Memory B cell (primary cell): ENCODE measurements around the gene IGF2BP3.

Source experiments
- ATAC-seq: fragments of 150-1000 bp; cut with Tn5 transposase; 2 replicates; pipeline ENCODE4 v1.10.0; 2021; ENCODE audit warnings: low read depth, mild to moderate bottlenecking, moderate library complexity
- DNase-seq, 2 donors: peaks; one replicate each; pipeline ENCODE4 v3.0.0; 2022; ENCODE audit warnings: low spot score in 2 of 2
- H3K27ac Mint-ChIP-seq: one replicate; pipeline ENCODE4 v1.8.0; 2022; ENCODE audit warnings: mild to moderate bottlenecking, moderate library complexity, mixed read lengths
- H3K27me3 Mint-ChIP-seq: one replicate; pipeline ENCODE4 v1.8.0; 2022; ENCODE audit warnings: mixed read lengths
- H3K36me3 Mint-ChIP-seq: one replicate; pipeline ENCODE4 v1.8.0; 2022; ENCODE audit warnings: mild to moderate bottlenecking, mixed read lengths
- H3K4me1 Mint-ChIP-seq: one replicate; pipeline ENCODE4 v1.8.0; 2022; ENCODE audit warnings: mixed read lengths
- H3K4me3 Mint-ChIP-seq: one replicate; pipeline ENCODE4 v1.8.0; 2022; ENCODE audit warnings: mild to moderate bottlenecking, moderate library complexity, mixed read lengths
- H3K9me3 Mint-ChIP-seq: one replicate; pipeline ENCODE4 v1.8.0; 2022; ENCODE audit warnings: mixed read lengths

Gene IGF2BP3

GRCh38 chr7:23475576-23475839, 5.2 kb upstream of the IGF2BP3 start:
- ATAC-seq (no peak), DNase-seq (no peak)
- peaks cover 4% of the 10 kb centered on the region for H3K4me1 Mint-ChIP-seq
- peaks cover under 1% of the 10 kb centered on the region for H3K36me3 Mint-ChIP-seq
- H3K27me3 Mint-ChIP-seq, result peaks cover 19% of the 10 kb centered on the region
- no peaks in the 10 kb centered on the region for H3K9me3 Mint-ChIP-seq
- H3K4me3 Mint-ChIP-seq, result no peak overlapping the region
- H3K27ac Mint-ChIP-seq, result no peak overlapping the region

- H3K36me3 Mint-ChIP-seq, result peaks cover 1% of the 10 kb centered on the region
Measured at GRCh38 chr7:23474829-23475575, 4.7 kb upstream of the IGF2BP3 start.

GRCh38 chr7:23474094-23474828, 4.0 kb upstream of the IGF2BP3 start:
- Mint-ChIP-seq H3K4me3 (peak overlapping the region; percentile 32), H3K9me3 (no peaks in the 10 kb centered on the region), H3K36me3 (peaks cover 1% of the 10 kb centered on the region), H3K27ac (peak overlapping the region; percentile 72), H3K27me3 (peaks cover 23% of the 10 kb centered on the region), H3K4me1 (peaks cover 12% of the 10 kb centered on the region)
- ATAC-seq (peak; percentile 56), DNase-seq (peak; percentile 39 to 52)

More at GRCh38 chr7:23474829-23475575, 4.7 kb upstream of the IGF2BP3 start:
- peaks cover 9% of the 10 kb centered on the region for H3K4me1 Mint-ChIP-seq
- no peaks in the 10 kb centered on the region for H3K9me3 Mint-ChIP-seq
- H3K4me3 Mint-ChIP-seq, result peak overlapping the region; percentile 32
- peak overlapping the region; percentile 72 for H3K27ac Mint-ChIP-seq
- ATAC-seq (no peak), DNase-seq (no peak)
- peaks cover 23% of the 10 kb centered on the region for H3K27me3 Mint-ChIP-seq

GRCh38 chr7:23473844-23474093, 3.5 kb upstream of the IGF2BP3 start:
- Mint-ChIP-seq H3K27ac (no peak overlapping the region), H3K27me3 (peaks cover 23% of the 10 kb centered on the region), H3K36me3 (peaks cover 1% of the 10 kb centered on the region), H3K9me3 (no peaks in the 10 kb centered on the region), H3K4me1 (peaks cover 12% of the 10 kb centered on the region), H3K4me3 (no peak overlapping the region)
- DNase-seq (no peak), ATAC-seq (peak; percentile 4)

- Mint-ChIP-seq H3K4me1 (peaks cover 13% of the 10 kb centered on the region), H3K4me3 (no peak overlapping the region), H3K27me3 (peaks cover 20% of the 10 kb centered on the region), H3K36me3 (peaks cover 1% of the 10 kb centered on the region), H3K27ac (no peak overlapping the region), H3K9me3 (no peaks in the 10 kb centered on the region)
- ATAC-seq (no peak), DNase-seq (peak in 1 of 2 donors; percentile 9)
Measured at GRCh38 chr7:23472956-23473843, 2.9 kb upstream of the IGF2BP3 start.

GRCh38 chr7:23472556-23472955, 2.3 kb upstream of the IGF2BP3 start:
- Mint-ChIP-seq H3K27ac (no peak overlapping the region), H3K9me3 (no peaks in the 10 kb centered on the region), H3K4me3 (no peak overlapping the region), H3K27me3 (peaks cover 22% of the 10 kb centered on the region), H3K4me1 (peaks cover 19% of the 10 kb centered on the region), H3K36me3 (peaks cover 1% of the 10 kb centered on the region)
- no peak for DNase-seq
- no peak for ATAC-seq

GRCh38 chr7:23472046-23472445, 1.8 kb upstream of the IGF2BP3 start:
- DNase-seq (no peak), ATAC-seq (no peak)
- H3K4me1 Mint-ChIP-seq, result peaks cover 22% of the 10 kb centered on the region
- peaks cover 23% of the 10 kb centered on the region for H3K27me3 Mint-ChIP-seq
- no peaks in the 10 kb centered on the region for H3K9me3 Mint-ChIP-seq
- no peak overlapping the region for H3K4me3 Mint-ChIP-seq
- no peak overlapping the region for H3K27ac Mint-ChIP-seq
- peaks cover 1% of the 10 kb centered on the region for H3K36me3 Mint-ChIP-seq

- no peaks in the 10 kb centered on the region for H3K9me3 Mint-ChIP-seq
- peak overlapping the region; percentile 73 for H3K4me3 Mint-ChIP-seq
- H3K4me1 Mint-ChIP-seq, result peaks cover 22% of the 10 kb centered on the region
- peaks cover 1% of the 10 kb centered on the region for H3K36me3 Mint-ChIP-seq
- DNase-seq, result peak; percentile 16 to 38
- H3K27ac Mint-ChIP-seq, result peak overlapping the region; percentile 71
- peak; percentile 32 for ATAC-seq
- peaks cover 20% of the 10 kb centered on the region for H3K27me3 Mint-ChIP-seq
Measured at GRCh38 chr7:23471106-23471859, 992 bp upstream of the IGF2BP3 start.

GRCh38 chr7:23469961-23470250, 385 bp downstream of the IGF2BP3 start:
- Mint-ChIP-seq H3K36me3 (peaks cover 1% of the 10 kb centered on the region), H3K27ac (peak overlapping the region; percentile 71), H3K4me3 (peak overlapping the region; percentile 73), H3K9me3 (no peaks in the 10 kb centered on the region), H3K27me3 (peaks cover 25% of the 10 kb centered on the region), H3K4me1 (peaks cover 22% of the 10 kb centered on the region)
- ATAC-seq, result no peak
- peak in 1 of 2 donors; percentile 18 for DNase-seq

- Mint-ChIP-seq H3K4me1 (peaks cover 22% of the 10 kb centered on the region), H3K9me3 (no peaks in the 10 kb centered on the region)
Measured at GRCh38 chr7:23469150-23469960, 936 bp downstream of the IGF2BP3 start.

GRCh38 chr7:23468526-23469149, 1.7 kb downstream of the IGF2BP3 start:
- Mint-ChIP-seq H3K4me3 (peak overlapping the region; percentile 77), H3K27ac (peak overlapping the region; percentile 86), H3K27me3 (peaks cover 24% of the 10 kb centered on the region), H3K4me1 (peaks cover 22% of the 10 kb centered on the region), H3K36me3 (peaks cover 1% of the 10 kb centered on the region), H3K9me3 (no peaks in the 10 kb centered on the region)
- ATAC-seq (peak; percentile 28), DNase-seq (peak; percentile 28 to 63)

More at GRCh38 chr7:23469150-23469960, 936 bp downstream of the IGF2BP3 start:
- DNase-seq, result peak; percentile 49 to 65
- H3K4me3 Mint-ChIP-seq, result peak overlapping the region; percentile 73
- H3K27ac Mint-ChIP-seq, result peak overlapping the region; percentile 71
- peaks cover 24% of the 10 kb centered on the region for H3K27me3 Mint-ChIP-seq
- peak; percentile 56 for ATAC-seq
- H3K36me3 Mint-ChIP-seq, result peaks cover 1% of the 10 kb centered on the region

- Mint-ChIP-seq H3K27ac (peak overlapping the region; percentile 86), H3K36me3 (peaks cover 1% of the 10 kb centered on the region), H3K9me3 (no peaks in the 10 kb centered on the region), H3K4me3 (peak overlapping the region; percentile 77), H3K27me3 (peaks cover 24% of the 10 kb centered on the region), H3K4me1 (peaks cover 24% of the 10 kb centered on the region)
- DNase-seq, result peak in 1 of 2 donors; percentile 34
- ATAC-seq, result peak; percentile 16
Measured at GRCh38 chr7:23467806-23468525, 2.3 kb downstream of the IGF2BP3 start.
